Mesendoderm (in vitro differentiated cells): ENCODE measurements around the gene SCN1A.

Experiments used
- DNase-seq: peaks from one replicate; pipeline ENCODE4 v3.0.0; 2013
- H2AK5ac ChIP-seq: 2 replicates; pipeline ENCODE4 v1.6.1; 2013; ENCODE audit warnings: low read length, inconsistent platforms
- H2BK120ac ChIP-seq: 2 replicates; pipeline ENCODE4 v1.6.1; 2013; ENCODE audit warnings: low read depth, mild to moderate bottlenecking, low read length, moderate library complexity, mixed read lengths
- H2BK15ac ChIP-seq: replicated peaks from 2 replicates; pipeline ENCODE4 v1.6.1; 2013; ENCODE audit warnings: low read depth, mild to moderate bottlenecking, moderate library complexity
- H2BK5ac ChIP-seq: 2 replicates; pipeline ENCODE4 v1.6.1; 2013; ENCODE audit warnings: low read length, inconsistent platforms
- H3K18ac ChIP-seq: 2 replicates; pipeline ENCODE4 v1.6.1; 2013; ENCODE audit warnings: mild to moderate bottlenecking, low read length, mixed read lengths
- H3K23ac ChIP-seq: one replicate; pipeline ENCODE4 v1.6.1; 2013; ENCODE audit warnings: low read length
- H3K27ac ChIP-seq: 2 replicates; pipeline ENCODE4 v1.5.1; 2013; ENCODE audit warnings: low read depth, mild to moderate bottlenecking, inconsistent platforms, low read length, moderate library complexity
- H3K27me3 ChIP-seq: 2 replicates; pipeline ENCODE4 v1.6.1; 2013; ENCODE audit warnings: low read length, control low read depth, mild to moderate bottlenecking, inconsistent platforms; ENCODE audit not compliant: insufficient read depth, poor library complexity
- H3K36me3 ChIP-seq: 2 replicates; pipeline ENCODE4 v1.6.1; 2013; ENCODE audit warnings: low read length, inconsistent platforms; ENCODE audit not compliant: control insufficient read depth, insufficient read depth
- H3K4ac ChIP-seq: one replicate; pipeline ENCODE4 v1.6.1; 2013; ENCODE audit warnings: low read depth, mild to moderate bottlenecking, low read length, moderate library complexity
- H3K4me1 ChIP-seq: 2 replicates; pipeline ENCODE4 v1.6.1; 2013; ENCODE audit warnings: low read depth, low read length, inconsistent platforms; ENCODE audit not compliant: control insufficient read depth
- H3K4me2 ChIP-seq: 2 replicates; pipeline ENCODE4 v1.6.1; 2013; ENCODE audit warnings: low read length
- H3K4me3 ChIP-seq: 2 replicates; pipeline ENCODE4 v1.5.1; 2013; ENCODE audit warnings: mild to moderate bottlenecking, low read length
- H3K56ac ChIP-seq: one replicate; pipeline ENCODE4 v1.6.1; 2013; ENCODE audit warnings: low read length
- H3K79me1 ChIP-seq: 2 replicates; pipeline ENCODE4 v1.6.1; 2013; ENCODE audit warnings: low read length, inconsistent platforms
- H3K79me2 ChIP-seq: 2 replicates; pipeline ENCODE4 v1.6.1; 2013; ENCODE audit warnings: mild to moderate bottlenecking, low read length; ENCODE audit not compliant: control insufficient read depth, insufficient read depth
- H3K9ac ChIP-seq: 2 replicates; pipeline ENCODE4 v1.6.1; 2013; ENCODE audit warnings: low read length, inconsistent platforms
- H4K5ac ChIP-seq: one replicate; pipeline ENCODE4 v1.6.1; 2013; ENCODE audit warnings: low read length
- H4K8ac ChIP-seq: one replicate; pipeline ENCODE4 v1.6.1; 2013; ENCODE audit warnings: low read depth, mild to moderate bottlenecking, control low read depth, low read length, moderate library complexity
- WGBS: extraction: QIAGEN DNeasy Blood & Tissue Kit; methylation state at CpG from one replicate; pipeline ENCODE4 v1.1.7; 2013; ENCODE audit warnings: low lambda C conversion rate, missing lambda C conversion rate; ENCODE audit not compliant: insufficient coverage; ENCODE audit errors: extremely low coverage; 5-methylcytosine and 5-hydroxymethylcytosine counted together

The SCN1A gene

GRCh38 chr2:166118180-166118579 is 9.6 kb downstream of the SCN1A start:
- WGBS, result no CpG with 5 or more reads among the region's 4 CpGs
- no peaks in the 10 kb centered on the region for H3K36me3 ChIP-seq
- no peak overlapping the region for H4K5ac ChIP-seq
- H2AK5ac ChIP-seq, result no peak overlapping the region
- H3K9ac ChIP-seq, result no peak overlapping the region
- H4K8ac ChIP-seq, result no peak overlapping the region
- no peak overlapping the region for H3K27ac ChIP-seq
- no peak overlapping the region for H3K56ac ChIP-seq
- H3K4ac ChIP-seq, result no peak overlapping the region
- H3K79me1 ChIP-seq, result no peaks in the 10 kb centered on the region
- no peak overlapping the region for H2BK5ac ChIP-seq
- H2BK15ac ChIP-seq, result no peak overlapping the region
- H3K4me2 ChIP-seq, result no peak overlapping the region
- H2BK120ac ChIP-seq, result no peak overlapping the region
- no peaks in the 10 kb centered on the region for H3K27me3 ChIP-seq
- no peak for DNase-seq
- H3K18ac ChIP-seq, result no peak overlapping the region
- no peak overlapping the region for H3K4me3 ChIP-seq
- no peaks in the 10 kb centered on the region for H3K4me1 ChIP-seq
- no peaks in the 10 kb centered on the region for H3K79me2 ChIP-seq
- H3K23ac ChIP-seq, result no peak overlapping the region

- H3K79me2 ChIP-seq, result no peaks in the 10 kb centered on the region
- no peak overlapping the region for H3K23ac ChIP-seq
- no peak overlapping the region for H3K56ac ChIP-seq
- H3K27me3 ChIP-seq, result no peaks in the 10 kb centered on the region
- no peak overlapping the region for H4K5ac ChIP-seq
- H2AK5ac ChIP-seq, result no peak overlapping the region
- no peak overlapping the region for H2BK120ac ChIP-seq
- H2BK15ac ChIP-seq, result no peak overlapping the region
- H3K4ac ChIP-seq, result no peak overlapping the region
- no peak overlapping the region for H2BK5ac ChIP-seq
- no peak overlapping the region for H3K4me3 ChIP-seq
- no peak overlapping the region for H3K9ac ChIP-seq
- no peaks in the 10 kb centered on the region for H3K79me1 ChIP-seq
- H3K27ac ChIP-seq, result no peak overlapping the region
- no peak overlapping the region for H3K4me2 ChIP-seq
- H3K36me3 ChIP-seq, result no peaks in the 10 kb centered on the region
- no peak for DNase-seq
- no peak overlapping the region for H4K8ac ChIP-seq
- no peak overlapping the region for H3K18ac ChIP-seq
- WGBS, result no CpG with 5 or more reads among the region's 6 CpGs
- H3K4me1 ChIP-seq, result no peaks in the 10 kb centered on the region
Measured at GRCh38 chr2:166117491-166117890, 10.3 kb downstream of the SCN1A start.

- no peak overlapping the region for H2AK5ac ChIP-seq
- no peak overlapping the region for H3K56ac ChIP-seq
- H4K8ac ChIP-seq, result no peak overlapping the region
- H3K27me3 ChIP-seq, result no peaks in the 10 kb centered on the region
- H3K79me2 ChIP-seq, result no peaks in the 10 kb centered on the region
- H3K79me1 ChIP-seq, result no peaks in the 10 kb centered on the region
- H3K27ac ChIP-seq, result no peak overlapping the region
- no peak overlapping the region for H3K4me3 ChIP-seq
- no peak overlapping the region for H3K23ac ChIP-seq
- no peak overlapping the region for H2BK15ac ChIP-seq
- no peak for DNase-seq
- H3K9ac ChIP-seq, result no peak overlapping the region
- H3K4me1 ChIP-seq, result no peaks in the 10 kb centered on the region
- WGBS, result no CpG with 5 or more reads among the region's 4 CpGs
- no peak overlapping the region for H2BK120ac ChIP-seq
- H3K18ac ChIP-seq, result no peak overlapping the region
- H3K4ac ChIP-seq, result no peak overlapping the region
- H2BK5ac ChIP-seq, result no peak overlapping the region
- H4K5ac ChIP-seq, result no peak overlapping the region
- no peaks in the 10 kb centered on the region for H3K36me3 ChIP-seq
- no peak overlapping the region for H3K4me2 ChIP-seq
Measured at GRCh38 chr2:166115589-166115988, 12.2 kb downstream of the SCN1A start.

- Histone ChIP-seq H3K27me3 (no peaks in the 10 kb centered on the region), H3K18ac (no peak overlapping the region), H3K4me2 (no peak overlapping the region), H3K27ac (no peak overlapping the region), H2BK15ac (no peak overlapping the region), H3K4ac (no peak overlapping the region), H3K23ac (no peak overlapping the region), H4K8ac (no peak overlapping the region), H2BK5ac (no peak overlapping the region), H3K9ac (no peak overlapping the region), H2AK5ac (no peak overlapping the region), H3K79me1 (no peaks in the 10 kb centered on the region), H3K4me3 (no peak overlapping the region), H3K79me2 (no peaks in the 10 kb centered on the region), H3K36me3 (no peaks in the 10 kb centered on the region), H4K5ac (no peak overlapping the region), H3K56ac (no peak overlapping the region), H2BK120ac (no peak overlapping the region), H3K4me1 (no peaks in the 10 kb centered on the region)
- no peak for DNase-seq
- no CpG with 5 or more reads among the region's 1 CpG for WGBS
Measured at GRCh38 chr2:166112193-166112605, 15.6 kb downstream of the SCN1A start.

GRCh38 chr2:166106431-166107015 is 21.3 kb downstream of the SCN1A start:
- Histone ChIP-seq H3K36me3 (no peaks in the 10 kb centered on the region), H3K4ac (no peak overlapping the region)
- peak; percentile 66 for DNase-seq

GRCh38 chr2:166104773-166105172 is 23.0 kb downstream of the SCN1A start:
- Histone ChIP-seq H3K4me3 (no peak overlapping the region), H3K4me2 (no peak overlapping the region), H3K27me3 (no peaks in the 10 kb centered on the region), H3K18ac (no peak overlapping the region), H3K56ac (no peak overlapping the region), H2BK5ac (no peak overlapping the region), H3K79me1 (no peaks in the 10 kb centered on the region), H2AK5ac (no peak overlapping the region), H3K27ac (no peak overlapping the region), H3K23ac (no peak overlapping the region), H3K9ac (no peak overlapping the region), H3K4ac (no peak overlapping the region), H2BK15ac (no peak overlapping the region), H3K36me3 (no peaks in the 10 kb centered on the region), H4K8ac (no peak overlapping the region), H3K79me2 (no peaks in the 10 kb centered on the region), H3K4me1 (no peaks in the 10 kb centered on the region), H4K5ac (no peak overlapping the region), H2BK120ac (no peak overlapping the region)
- DNase-seq, result no peak
- WGBS, result no CpG with 5 or more reads among the region's 3 CpGs

More at GRCh38 chr2:166106431-166107015, 21.3 kb downstream of the SCN1A start:
- peak overlapping the region; percentile 42 for H3K56ac ChIP-seq
- no CpG with 5 or more reads among the region's 7 CpGs for WGBS
- H3K18ac ChIP-seq, result no peak overlapping the region
- no peaks in the 10 kb centered on the region for H3K79me2 ChIP-seq
- no peak overlapping the region for H2AK5ac ChIP-seq
- H3K4me3 ChIP-seq, result no peak overlapping the region
- no peaks in the 10 kb centered on the region for H3K4me1 ChIP-seq
- H3K27me3 ChIP-seq, result no peaks in the 10 kb centered on the region
- no peak overlapping the region for H3K27ac ChIP-seq
- no peak overlapping the region for H4K8ac ChIP-seq
- no peak overlapping the region for H2BK15ac ChIP-seq
- H3K79me1 ChIP-seq, result no peaks in the 10 kb centered on the region
- H4K5ac ChIP-seq, result no peak overlapping the region
- H3K4me2 ChIP-seq, result no peak overlapping the region
- H2BK120ac ChIP-seq, result no peak overlapping the region
- H2BK5ac ChIP-seq, result no peak overlapping the region
- H3K9ac ChIP-seq, result no peak overlapping the region
- no peak overlapping the region for H3K23ac ChIP-seq
